ENCODE results near the gene CSH1.
"Not testable (repeated sequence)": the region's sequence is repeated elsewhere in the genome, so short reads cannot be mapped to it uniquely, and the experiment has no call there.

The CSH1 gene

DNA sequence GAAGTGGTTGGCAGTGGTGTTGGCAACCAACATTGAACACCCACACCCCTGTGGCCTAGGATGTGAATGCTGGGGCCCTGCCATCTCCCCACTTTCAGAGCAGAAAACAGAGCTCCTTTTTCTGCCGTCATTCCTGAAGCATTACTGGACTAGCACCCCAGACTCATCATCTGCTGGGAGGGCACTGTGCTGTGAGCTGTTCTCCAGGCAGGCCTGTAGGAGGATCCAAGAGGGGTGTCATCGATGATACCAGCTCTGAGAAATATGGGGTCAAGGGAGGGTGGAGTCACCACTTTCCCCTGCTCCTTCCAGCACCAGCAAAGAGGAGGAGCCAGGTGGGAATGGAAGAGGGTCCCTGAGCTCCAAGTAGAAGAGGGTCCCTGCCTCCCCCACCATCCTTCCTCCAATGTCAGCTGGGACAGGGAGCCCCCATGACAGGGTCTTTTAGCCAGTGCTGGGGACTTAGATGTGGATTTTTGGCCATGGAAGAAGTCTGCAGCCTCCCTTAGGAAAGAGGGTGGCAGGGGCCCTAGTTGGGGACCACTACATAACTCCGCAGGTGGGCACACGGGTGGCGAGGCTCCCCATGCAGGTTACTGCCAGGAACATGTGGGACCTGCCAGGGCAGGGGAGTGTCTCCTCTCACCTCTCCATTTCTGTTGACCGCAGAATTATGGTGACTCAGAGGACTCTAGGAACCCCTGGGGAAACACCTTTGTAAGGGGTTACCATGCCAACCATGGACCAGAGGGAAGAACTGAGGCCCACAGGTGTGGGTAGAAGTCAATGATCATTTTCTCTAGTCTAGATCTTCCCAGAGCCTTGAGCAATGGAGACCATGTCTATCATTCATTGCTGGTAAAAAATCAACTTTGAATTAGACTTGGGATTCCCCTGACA is 2.8 kb upstream of the CSH1 start:
- not testable (repeated sequence) for DNase-seq

DNA sequence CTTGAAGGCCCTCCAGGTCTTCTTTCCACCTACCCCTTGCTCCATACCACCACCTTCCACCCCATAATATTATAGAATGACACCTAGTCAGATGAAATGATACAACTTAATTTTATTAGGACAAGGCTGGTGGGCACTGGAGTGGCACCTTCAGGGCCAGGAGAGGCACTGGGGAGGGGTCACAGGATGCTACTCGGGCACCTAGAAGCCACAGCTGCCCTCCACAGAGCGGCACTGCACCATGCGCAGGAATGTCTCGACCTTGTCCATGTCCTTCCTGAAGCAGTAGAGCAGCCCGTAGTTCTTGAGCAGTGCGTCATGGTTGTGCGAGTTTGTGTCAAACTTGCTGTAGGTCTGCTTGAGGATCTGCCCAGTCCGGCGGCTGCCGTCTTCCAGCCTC is 1.6 kb downstream of the CSH1 start:
- not testable (repeated sequence) for DNase-seq

DNA sequence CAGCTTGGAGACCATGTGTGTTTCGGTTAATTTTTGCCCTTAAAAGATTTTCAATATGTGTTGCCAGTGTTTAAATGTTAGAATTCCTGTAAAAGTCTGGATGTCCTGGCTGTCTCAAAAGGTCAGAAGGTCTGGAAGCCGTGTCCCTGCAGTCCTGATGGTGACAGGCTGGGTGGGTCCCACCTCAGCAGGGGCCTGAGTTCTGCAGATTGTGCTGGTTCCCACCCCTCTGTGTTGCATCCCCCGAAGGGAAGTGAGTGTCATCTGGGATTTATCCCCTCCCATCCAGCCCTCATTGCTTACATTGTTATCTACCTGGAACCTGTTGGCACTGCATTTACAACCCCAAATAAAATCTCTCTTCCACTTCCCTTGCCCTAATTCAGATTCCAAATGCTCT is 2.4 kb downstream of the CSH1 start:
- not testable (repeated sequence) for DNase-seq

DNA sequence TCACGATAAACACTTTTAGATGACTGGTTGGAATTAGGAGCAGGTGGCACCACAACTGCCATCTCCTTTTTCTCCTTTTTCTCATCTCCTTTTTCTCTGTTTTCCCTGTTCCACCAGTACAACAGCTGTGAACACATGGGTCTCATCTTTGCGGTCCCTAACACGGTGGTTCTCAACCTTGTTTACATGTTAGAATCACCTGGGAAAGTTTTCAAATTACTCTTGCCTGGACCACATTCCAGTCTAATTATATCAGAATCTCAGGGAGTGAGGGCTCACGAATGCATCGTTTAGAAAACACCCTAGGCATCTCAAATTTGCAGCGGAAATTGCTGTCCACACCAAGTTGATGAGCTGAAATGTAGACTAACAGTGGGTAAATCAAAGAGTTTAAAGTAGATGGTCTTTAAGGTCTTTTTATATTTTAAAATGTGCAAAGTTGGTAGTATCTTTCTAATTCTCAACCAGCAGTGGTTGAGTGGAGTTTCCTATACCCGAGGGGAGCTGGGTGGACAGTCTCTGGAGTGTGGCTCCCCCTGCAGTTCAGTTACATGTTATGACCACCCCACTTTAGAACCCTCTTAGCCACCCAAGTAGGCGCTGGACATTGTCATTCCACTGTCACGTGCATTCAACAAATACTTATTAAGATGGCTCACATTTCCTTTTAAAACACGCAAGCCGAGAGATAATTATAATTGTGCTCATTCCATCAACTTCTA is 3.9 kb downstream of the CSH1 start:
- not testable (repeated sequence) for DNase-seq

DNA sequence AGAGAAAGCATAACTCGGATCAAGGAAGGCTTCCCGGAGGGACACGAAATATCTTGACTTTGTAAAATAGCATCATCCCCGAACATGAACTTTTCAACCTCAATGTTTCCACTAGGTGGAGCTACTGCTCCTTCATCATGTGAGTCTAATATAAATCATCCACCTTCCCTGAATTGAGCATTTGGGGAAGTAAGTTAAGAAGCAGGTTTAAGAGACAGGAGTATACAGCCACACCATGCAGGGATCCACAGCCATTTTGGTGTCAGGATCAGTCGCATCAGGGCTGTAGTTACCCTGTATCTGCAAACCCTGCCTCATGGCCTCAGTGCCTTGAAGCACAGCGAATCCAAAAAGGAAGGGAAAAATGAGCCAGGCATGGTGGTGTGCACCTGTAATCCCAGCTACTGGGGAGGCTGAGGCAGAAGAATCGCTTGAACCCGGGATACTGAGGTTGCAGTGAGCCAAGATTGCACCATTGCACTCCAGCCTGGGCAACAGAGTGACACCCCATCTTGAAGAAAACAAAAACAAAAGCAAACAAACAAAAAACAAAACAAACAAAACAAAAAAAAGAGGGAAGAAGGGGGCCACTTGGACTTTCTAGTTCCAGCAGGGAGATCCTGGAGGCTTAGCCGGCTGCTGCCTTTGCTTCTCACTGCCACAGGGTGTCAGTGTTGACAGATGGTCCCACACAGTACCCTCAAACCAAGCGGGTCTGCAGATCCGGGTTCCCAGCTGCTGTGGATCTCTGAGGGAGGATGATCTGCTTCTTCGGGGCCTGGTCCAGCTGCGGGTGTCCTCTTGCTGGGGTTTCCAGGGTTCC is 7.1 kb downstream of the CSH1 start:
- not testable (repeated sequence) for DNase-seq

DNA sequence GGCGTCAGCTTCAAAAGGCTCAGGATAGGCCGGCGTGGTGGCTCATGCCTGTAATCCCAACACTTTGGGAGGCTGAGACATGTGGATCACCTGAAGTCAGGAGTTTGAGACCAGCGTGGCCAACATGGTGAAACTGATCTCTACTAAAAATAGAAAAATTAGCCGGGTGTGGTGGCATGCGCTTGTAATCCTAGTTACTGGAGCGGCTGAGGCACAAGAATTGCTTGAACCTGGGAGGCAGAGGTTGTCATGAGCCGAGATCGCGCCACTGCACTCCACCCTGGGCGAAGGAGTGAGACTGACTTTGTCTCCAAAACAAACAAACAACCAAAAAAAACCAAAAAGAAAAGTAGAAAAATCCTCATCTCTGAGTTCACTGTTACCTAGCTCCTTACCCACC is 11.3 kb downstream of the CSH1 start:
- not testable (repeated sequence) for DNase-seq

DNA sequence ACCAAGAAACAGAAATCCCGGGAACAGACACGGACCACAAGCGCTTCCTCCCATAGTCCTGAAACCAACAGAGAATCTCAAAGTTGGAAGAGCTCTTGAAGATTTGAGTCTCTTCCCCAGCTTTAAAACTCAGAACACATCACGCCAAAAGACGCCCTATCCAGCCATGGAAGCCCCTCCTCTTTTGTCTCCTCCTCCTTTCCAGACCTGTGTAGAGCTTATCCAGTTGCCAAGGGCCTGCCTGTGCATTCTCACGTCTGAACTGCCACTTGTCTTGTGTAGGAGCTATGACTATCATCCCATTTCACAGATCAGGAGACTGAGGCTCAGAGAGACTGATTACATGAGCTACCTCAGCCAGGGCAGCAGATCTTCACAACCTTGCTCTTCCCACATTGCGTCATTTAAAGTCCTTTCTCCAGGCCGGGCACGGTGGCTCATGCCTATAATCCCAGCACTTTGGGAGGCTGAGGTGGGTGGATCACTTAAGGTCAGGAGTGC is 13.7 kb downstream of the CSH1 start:
- DNase-seq = not testable (repeated sequence)

DNA sequence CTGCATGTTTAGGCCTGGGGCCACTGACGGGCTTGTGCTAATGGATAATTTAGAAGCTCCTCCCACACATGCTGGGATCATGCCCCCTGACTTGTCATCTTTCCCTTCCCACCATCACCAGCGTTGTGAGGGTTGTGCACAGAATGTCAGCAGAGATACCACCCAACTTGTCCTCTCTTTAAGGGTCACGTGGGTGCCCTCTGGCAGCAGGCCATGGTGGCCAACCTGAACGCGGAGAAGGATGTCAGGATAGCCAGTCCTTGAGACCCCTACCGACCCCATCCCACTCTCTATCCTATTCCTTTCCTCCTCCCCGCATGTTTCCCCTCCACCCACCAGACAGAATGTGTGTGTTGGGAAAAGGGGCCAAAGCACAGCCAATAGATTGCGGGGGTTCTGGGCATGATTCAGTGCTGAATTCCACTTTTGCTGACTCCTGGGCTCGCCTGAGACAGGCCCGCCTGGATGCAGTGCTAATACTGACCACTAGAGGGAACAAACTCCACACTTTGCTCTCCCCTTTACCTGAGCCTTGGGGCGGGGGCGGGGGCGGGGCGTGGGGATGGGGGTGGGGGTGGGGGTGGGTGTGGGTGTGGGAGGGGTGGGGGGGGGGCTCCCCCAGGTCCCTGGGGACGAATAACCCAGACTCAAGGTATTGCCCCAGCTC is 14.3 kb downstream of the CSH1 start, which contains the start of gene GH2:
Gene GH2 (minus strand): TSS at position 10 of the 667 bp plus-strand sequence. CDS start 143 bp downstream, outside the sequence.
- no peak for DNase-seq

DNA sequence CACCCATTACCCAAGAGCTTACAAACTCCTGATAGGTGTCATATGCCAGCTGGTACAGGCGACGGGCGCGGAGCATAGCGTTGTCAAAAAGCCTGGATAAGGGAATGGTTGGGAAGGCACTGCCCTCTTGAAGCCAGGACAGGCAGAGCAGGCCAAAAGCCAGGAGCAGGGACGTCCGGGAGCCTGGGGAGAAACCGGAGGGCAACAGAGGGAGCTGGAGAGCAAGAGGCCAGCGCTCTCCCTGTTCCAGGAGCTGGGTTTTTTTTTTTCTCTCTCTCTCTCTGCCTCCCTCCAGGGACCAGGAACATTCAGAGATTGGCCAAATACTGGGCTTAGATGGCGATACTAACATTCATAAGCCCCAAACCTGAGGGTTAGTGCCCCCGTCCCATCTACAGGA is 15.0 kb downstream of the CSH1 start:
- not testable (repeated sequence) for DNase-seq

DNA sequence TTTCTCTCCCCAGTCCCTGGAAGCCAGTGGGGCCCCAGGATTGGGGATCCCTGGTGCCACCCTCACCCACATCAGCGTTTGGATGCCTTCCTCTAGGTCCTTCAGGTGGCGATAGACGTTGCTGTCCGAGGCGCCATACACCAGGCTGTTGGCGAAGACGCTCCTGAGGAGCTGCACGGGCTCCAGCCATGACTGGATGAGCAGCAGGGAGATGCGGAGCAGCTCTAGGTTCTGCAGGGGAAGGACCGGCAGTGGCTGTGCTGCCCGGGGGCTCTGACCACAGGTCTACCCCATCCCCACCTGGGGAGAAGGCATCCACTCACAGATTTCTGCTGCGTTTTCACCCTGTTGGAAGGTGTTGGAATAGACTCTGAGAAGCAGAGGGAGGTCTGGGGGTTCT is 15.7 kb downstream of the CSH1 start:
- no peak for DNase-seq

DNA sequence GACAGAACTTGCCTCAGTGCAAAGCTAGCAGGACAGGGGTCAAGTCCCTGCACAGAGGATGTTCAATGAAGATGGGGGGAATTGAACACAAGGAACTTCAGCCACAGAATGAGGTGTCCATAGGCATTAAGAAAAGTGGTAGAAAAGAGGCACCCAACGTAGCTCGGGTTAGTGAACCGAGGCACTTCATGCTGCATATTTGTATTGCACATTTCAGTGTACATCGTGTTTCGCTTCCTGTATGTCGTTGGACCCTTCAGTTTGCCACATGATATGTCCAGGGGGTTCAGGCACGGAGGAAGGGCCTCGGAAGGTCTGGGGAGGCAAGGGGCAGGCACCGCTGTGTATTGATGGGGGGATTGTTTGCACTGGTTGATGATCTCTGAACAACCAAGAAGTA is 18.0 kb downstream of the CSH1 start:
- not testable (repeated sequence) for DNase-seq

DNA sequence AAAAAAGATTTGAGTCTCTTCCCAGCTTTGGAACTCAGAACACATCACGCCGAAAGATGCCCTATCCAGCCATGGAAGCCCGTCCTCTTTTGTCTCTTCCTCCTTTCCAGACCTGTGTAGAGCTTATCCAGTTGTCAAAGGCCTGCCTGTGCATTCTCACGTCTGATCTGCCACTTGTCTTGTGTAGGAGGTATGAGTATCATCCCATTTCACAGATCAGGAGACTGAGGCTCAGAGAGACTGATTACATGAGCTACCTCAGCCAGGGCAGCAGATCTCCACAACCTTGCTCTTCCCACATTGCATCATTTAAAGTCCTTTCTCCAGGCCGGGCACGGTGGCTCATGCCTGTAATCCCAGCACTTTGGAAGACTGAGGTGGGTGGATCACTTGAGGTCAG is 21.7 kb downstream of the CSH1 start:
- not testable (repeated sequence) for DNase-seq

DNA sequence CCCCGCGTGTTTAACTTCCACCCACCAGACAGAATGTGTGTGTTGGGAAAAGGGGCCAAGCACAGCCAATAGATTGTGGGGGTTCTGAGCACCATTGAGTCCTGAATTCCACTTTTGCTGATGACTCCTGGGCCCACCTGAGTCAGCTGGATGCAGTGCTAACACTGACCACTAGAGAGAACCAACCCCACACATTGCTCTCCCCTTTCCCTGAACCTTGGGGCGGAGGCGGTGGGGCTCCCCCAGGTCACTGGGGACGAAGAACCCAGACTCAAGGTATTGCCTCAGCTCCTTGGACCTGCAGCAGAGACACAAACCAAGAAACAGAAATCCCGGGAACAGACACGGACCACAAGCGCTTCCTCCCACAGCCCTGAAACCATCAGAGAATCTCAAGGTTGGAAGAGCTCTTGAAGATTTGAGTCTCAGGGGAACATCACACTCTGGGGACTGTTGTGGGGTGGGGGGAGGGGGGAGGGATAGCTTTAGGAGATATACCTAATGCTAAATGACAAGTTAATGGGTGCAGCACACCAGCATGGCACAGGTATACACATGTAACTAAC is 22.2 kb downstream of the CSH1 start:
- DNase-seq = not testable (repeated sequence)

DNA sequence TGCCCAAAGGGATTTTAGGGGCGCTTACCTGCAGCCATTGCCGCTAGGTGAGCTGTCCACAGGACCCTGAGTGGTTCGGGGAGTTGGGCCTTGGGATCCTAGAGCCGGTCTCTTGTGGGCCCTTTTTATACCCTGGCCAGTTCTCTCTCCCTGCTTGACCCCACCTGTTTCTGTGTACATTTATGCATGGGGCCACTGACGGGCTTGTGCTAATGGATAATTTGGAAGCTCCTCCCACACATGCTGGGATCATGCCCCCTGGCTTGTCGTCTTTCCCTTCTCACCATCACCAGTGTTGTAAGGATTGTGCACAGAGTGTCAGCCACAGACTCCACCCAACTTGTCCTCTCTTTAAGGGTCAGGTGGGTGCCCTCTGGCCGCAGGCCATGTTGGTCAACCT is 22.8 kb downstream of the CSH1 start, which contains the start of gene CSH2:
Gene CSH2 (minus strand): TSS at position 101 of the 400 bp plus-strand sequence. CDS start 63 bp downstream, at position 38.
- DNase-seq = not testable (repeated sequence)

DNA sequence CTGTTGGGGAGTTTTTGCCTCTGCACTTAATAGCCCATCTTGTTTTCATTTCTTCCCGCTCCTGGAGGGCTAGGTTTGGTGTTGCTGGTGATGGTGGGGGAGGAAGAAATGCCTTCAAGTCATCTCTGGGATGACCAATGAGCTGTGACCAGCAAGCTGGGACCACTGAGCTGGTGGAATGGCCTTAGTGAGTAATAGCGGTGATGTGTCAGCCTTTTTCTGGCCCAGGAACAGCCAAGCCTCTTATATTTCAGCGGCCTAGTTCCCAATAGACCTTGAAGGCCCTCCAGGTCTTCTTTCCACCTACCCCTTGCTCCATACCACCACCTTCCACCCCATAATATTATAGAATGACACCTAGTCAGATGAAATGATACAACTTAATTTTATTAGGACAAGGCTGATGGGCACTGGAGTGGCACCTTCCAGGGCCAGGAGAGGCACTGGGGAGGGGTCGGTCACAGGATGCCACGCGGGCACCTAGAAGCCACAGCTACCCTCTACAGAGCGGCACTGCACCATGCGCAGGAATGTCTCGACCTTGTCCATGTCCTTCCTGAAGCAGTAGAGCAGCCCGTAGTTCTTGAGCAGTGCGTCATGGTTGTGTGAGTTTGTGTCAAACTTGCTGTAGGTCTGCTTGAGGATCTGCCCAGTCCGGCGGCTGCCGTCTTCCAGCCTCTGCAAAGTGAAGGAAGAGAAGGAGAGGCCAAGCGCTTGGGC is 24.6 kb downstream of the CSH1 start:
- not testable (repeated sequence) for DNase-seq

DNA sequence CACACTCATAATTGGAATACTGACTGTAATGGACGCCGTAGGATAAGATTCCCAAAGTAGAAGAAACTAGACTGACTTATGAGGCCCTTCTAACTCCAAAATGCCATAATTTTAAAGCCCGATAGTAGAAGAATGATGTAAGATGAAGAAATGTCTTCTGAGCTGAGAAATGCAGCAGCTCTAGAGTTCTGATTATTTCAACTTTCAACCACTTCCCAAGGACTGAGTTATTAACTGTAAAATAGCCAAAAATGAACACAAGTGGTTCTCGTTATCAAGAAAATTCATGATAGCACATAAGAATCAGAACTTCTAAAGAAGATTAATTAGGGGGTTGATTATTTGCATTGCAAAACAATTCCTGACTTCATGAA is 26.1 kb downstream of the CSH1 start:
- not testable (repeated sequence) for DNase-seq

DNA sequence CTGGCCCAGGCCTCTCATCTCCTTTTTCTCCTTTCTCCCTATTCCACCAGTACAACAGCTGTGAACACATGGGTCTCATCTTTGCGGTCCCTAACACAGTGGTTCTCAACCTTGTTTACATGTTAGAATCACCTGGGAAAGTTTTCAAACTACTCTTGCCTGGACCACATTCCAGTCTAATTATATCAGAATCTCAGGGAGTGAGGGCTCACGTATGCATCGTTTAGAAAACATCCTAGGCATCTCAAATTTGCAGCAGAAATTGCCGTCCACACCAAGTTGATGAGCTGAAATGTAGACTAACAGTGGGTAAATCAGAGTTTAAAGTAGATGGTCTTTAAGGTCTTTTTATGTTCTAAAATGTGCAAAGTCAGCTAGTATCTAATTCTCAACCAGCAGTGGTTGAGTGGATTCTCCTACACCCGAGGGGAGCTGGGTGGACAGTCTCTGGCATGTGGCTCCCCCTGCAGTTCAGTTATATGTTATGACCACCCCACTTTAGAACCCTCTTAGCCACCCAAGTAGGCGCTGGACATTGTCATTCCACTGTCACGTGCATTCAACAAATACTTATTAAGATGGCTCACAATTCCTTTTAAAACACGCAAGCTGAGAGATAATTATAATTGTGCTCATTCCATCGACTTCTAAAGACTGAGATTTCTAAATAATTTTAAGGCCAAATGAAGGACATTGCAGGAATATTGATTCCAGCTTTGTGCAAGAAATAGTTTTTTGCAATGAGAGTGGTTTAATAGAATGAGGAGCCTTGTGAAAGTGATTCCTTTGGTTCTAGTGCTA is 26.7 kb downstream of the CSH1 start:
- DNase-seq = not testable (repeated sequence)

DNA sequence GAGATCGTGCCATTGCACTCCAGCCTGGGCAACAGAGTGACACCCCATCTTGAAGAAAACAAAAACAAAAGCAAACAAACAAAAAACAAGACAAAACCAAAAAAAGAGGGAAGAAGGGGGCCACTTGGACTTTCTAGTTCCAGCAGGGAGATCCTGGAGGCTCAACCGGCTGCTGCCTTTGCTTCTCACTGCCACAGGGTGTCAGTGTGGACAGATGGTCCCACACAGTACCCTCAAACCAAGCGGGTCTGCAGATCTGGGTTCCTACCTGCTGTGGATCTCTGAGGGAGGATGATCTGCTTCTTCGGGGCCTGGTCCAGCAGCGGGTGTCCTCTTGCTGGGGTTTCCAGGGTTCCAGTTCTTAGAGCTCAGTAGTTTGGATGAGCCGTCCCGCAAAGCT is 29.7 kb downstream of the CSH1 start:
- DNase-seq = not testable (repeated sequence)

DNA sequence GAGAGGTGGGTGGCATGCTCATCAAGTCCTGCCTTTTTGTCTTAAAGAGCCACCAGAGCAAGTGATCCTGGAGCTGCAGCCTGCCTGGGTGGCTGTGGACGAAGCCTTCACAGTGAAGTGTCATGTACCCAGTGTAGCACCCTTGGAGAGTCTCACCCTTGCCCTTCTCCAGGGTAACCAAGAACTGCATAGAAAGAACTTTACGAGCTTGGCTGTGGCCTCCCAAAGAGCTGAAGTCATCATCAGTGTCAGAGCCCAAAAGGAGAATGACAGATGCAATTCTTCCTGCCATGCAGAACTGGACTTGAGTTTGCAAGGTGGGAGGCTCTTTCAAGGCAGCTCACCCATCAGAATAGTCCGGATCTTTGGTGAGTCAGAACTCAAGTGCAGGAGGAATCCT is 37.1 kb downstream of the CSH1 start:
- no peak for DNase-seq

DNA sequence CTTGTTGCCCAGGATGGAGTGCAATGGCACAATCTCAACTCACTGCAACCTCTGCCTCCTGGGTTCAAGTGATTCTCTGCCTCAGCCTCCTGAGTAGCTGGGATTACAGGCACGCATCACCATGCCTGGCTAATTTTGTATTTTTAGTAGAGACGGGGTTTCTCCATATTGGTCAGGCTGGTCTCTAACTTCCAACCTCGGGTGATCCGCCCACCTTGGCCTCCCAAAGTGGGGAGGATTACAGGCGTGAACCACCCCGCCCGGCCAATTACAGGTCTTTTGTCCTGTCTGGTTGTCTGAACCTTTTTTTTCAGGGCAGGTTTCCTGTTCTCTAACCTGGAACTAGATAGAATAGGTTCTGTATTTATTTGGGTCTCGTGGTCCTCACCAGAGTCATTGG is 39.9 kb downstream of the CSH1 start:
- DNase-seq = not testable (repeated sequence)
